ENCODE results near the gene IREB2. TPM values are rescaled to one million over a fixed set of nuclear protein-coding genes. Genes with fewer than 3 reads are reported as not detected.
A peak's percentile ranks its signal among the peaks of the same experiment; 100 is the strongest.

The IREB2 gene
- polyA plus RNA-seq, 1 of the 3 experiments (the other 2 are of a cell fraction), result 9.5 TPM

- TF ChIP-seq ZBTB33 (IDR thresholded peaks at IDR 0.05; ENCODE audit: borderline replicate concordance, low read depth) (no peak), CTCF (IDR thresholded peaks at IDR 0.05) (0 out of 2 replicates have a peak, but pooled peaks have one; percentile 16), GATA2 (CRISPR knock-in tag; IDR thresholded peaks at IDR 0.05) (no peak), NRF1 (IDR thresholded peaks at IDR 0.05; ENCODE audit: low read depth, low read length) (peak; percentile 83), TCF12 (IDR thresholded peaks at IDR 0.05) (no peak), SMC3 (IDR thresholded peaks at IDR 0.05; ENCODE audit: low read depth, low read length) (no peak; the same call in 1 of the 2 replicates), FOXM1 (IDR thresholded peaks at IDR 0.05; ENCODE audit: low read depth) (no peak), POLR2AphosphoS5 (IDR thresholded peaks at IDR 0.05; ENCODE audit: low read depth, low read length) (peak; percentile 99), RAD21 (IDR thresholded peaks at IDR 0.05; ENCODE audit: low read length) (no peak), MEF2A (IDR thresholded peaks at IDR 0.05; ENCODE audit: borderline replicate concordance, low read depth) (no peak)
Measured at GRCh38 chr15:78540141-78540870, 102.3 kb downstream of the IREB2 start, which contains the start of gene PSMA4 (continued).

GRCh38 chr15:78540871-78541743 is 103.1 kb downstream of the IREB2 start:
- 2% methylated on average over 14 of the region's 17 CpGs for WGBS (ENCODE audit: low lambda C conversion rate)
- Histone ChIP-seq H3K27ac (ENCODE audit: low read depth in 2 of 2, low read length in 1 of 2) (peak overlapping the region; percentile 92 to 97), H3K36me3 (replicated peaks in 1 of 2; ENCODE audit: control insufficient read depth in 1 of 2, insufficient read depth in 2 of 2, low read length in 1 of 2) (peaks cover 31 to 43% of the 10 kb centered on the region in 2 experiments), H3F3A (replicated peaks; ENCODE audit: insufficient read depth) (no peaks in the 10 kb centered on the region), H3K9me2 (no peaks in the 10 kb centered on the region), H3K79me2 (ENCODE audit: insufficient read depth) (peaks cover 37% of the 10 kb centered on the region), H3K4me1 (ENCODE audit: control insufficient read depth in 1 of 2, insufficient read depth in 2 of 2, low read depth in 1 of 2, low read length in 1 of 2) (peaks cover 4 to 5% of the 10 kb centered on the region in 2 experiments; a peak in 2 of 4 replicates), H3K9me3 (no peaks in the 10 kb centered on the region), H3K27me3 (ENCODE audit: insufficient read depth) (no peaks in the 10 kb centered on the region), H3K4me2 (peak overlapping the region; percentile 83), H3K9ac (peak overlapping the region; percentile 86), H3K4me3 (ENCODE audit: low read depth in 2 of 2, low read length in 1 of 2) (peak overlapping the region; percentile 81 to 83), H4K20me1 (ENCODE audit: insufficient read depth) (no peaks in the 10 kb centered on the region), H2AFZ (ENCODE audit: low read depth) (peak overlapping the region; percentile 93; the same call in 1 of the 2 replicates)
- TF ChIP-seq CHD2 (IDR thresholded peaks at IDR 0.05; ENCODE audit: low read length, partially characterized antibody), result no peak
- TF ChIP-seq RFX5 (IDR thresholded peaks at IDR 0.05; ENCODE audit: low read length), result no peak
- TF ChIP-seq FOSL2 (IDR thresholded peaks at IDR 0.05; ENCODE audit: borderline replicate concordance, low read depth), result no peak
- TF ChIP-seq JUND (IDR thresholded peaks at IDR 0.05), result no peak
- no peak for TF ChIP-seq GATA2 (CRISPR knock-in tag; IDR thresholded peaks at IDR 0.05)
- no peak for TF ChIP-seq CTCF (IDR thresholded peaks at IDR 0.05)
- TF ChIP-seq RAD21 (IDR thresholded peaks at IDR 0.05; ENCODE audit: low read length), result no peak
- TF ChIP-seq TEAD4 (IDR thresholded peaks at IDR 0.05; ENCODE audit: borderline replicate concordance, insufficient read depth), result no peak
- TF ChIP-seq ELF1 (IDR thresholded peaks at IDR 0.05), result no peak
- no peak for TF ChIP-seq FOXJ3 (CRISPR knock-in tag; IDR thresholded peaks at IDR 0.05)
- POLR2A ChIA-PET, result interaction anchor here (1.0 to 1.7 kb wide), 5 partner anchors 9 to 102 kb away, joined by 3 to 17 read pairs (median 4); partner anchors contain the start of gene CHRNA5
- peak; percentile 23 for DNase-seq
- CTCF ChIA-PET, result interaction anchor here (0.6 to 2.2 kb wide), 8 partner anchors 8 to 210 kb away, joined by 3 to 7 read pairs (median 4); no protein-coding TSS in a partner anchor

Measured in SK-N-SH (cell line).